SKM-1 (cell line): ENCODE measurements around the gene PIGV.
"Not testable (repeated sequence)": the region's sequence is repeated elsewhere in the genome, so short reads cannot be mapped to it uniquely, and the experiment has no call there.

Experiments used
- DNase-seq: peaks from one replicate; lab custom pipeline; 2025; ENCODE audit not compliant: unreplicated experiment; lab: John Stamatoyannopoulos, UW

PIGV gene

GRCh38 chr1:26831546-26832248 is 43.9 kb downstream of the PIGV start:
- DNase-seq = no peak

GRCh38 chr1:26832249-26832960 is 44.7 kb downstream of the PIGV start:
- no peak for DNase-seq

- DNase-seq = no peak
Observed at GRCh38 chr1:26833432-26834405, 46.0 kb downstream of the PIGV start.

- not testable (repeated sequence) for DNase-seq
Observed at GRCh38 chr1:26837665-26838064, 49.9 kb downstream of the PIGV start.

- no peak for DNase-seq
Observed at GRCh38 chr1:26838474-26839338, 51.0 kb downstream of the PIGV start.

GRCh38 chr1:26839339-26839722 is 51.6 kb downstream of the PIGV start:
- no peak for DNase-seq

- DNase-seq = no peak
Observed at GRCh38 chr1:26839779-26840178, 52.0 kb downstream of the PIGV start.

GRCh38 chr1:26844424-26845196 is 56.9 kb downstream of the PIGV start:
- no peak for DNase-seq

GRCh38 chr1:26847826-26848225 is 60.1 kb downstream of the PIGV start:
- not testable (repeated sequence) for DNase-seq
